Keratinocyte (primary cell): ENCODE data around the gene BAG5. TPM values are rescaled to one million over a fixed set of nuclear protein-coding genes. Genes with fewer than 3 reads are reported as not detected.

Experiments used
- DNase-seq: peaks from one replicate; pipeline ENCODE4 v3.0.0-alpha.2; 2011; ENCODE audit warnings: low read depth, missing footprints, low spot score
- FAIRE-seq: peaks from 2 replicates; lab custom pipeline; 2011; peaks lifted over from hg19 to GRCh38; lab: Jason Lieb, UNC
- H2AFZ ChIP-seq: 2 replicates; pipeline ENCODE4 v1.6.0; 2012; ENCODE audit warnings: low read length, control low read depth, inconsistent platforms; ENCODE audit not compliant: control insufficient read depth
- H3K27ac ChIP-seq: 2 replicates; pipeline ENCODE4 v1.5.1; 2011; ENCODE audit warnings: low read length; ENCODE audit not compliant: control insufficient read depth, insufficient read depth
- H3K27me3 ChIP-seq: 3 replicates; pipeline ENCODE4 v1.6.0; 2011; ENCODE audit warnings: low read length; ENCODE audit not compliant: control insufficient read depth, insufficient read depth; ENCODE audit errors: extremely low read depth
- H3K36me3 ChIP-seq, 2 experiments: 2 replicates in 1 of 2; 3 replicates in 1 of 2; pipeline ENCODE4 v1.5.1; 2011; ENCODE audit warnings: low read length in 2 of 2, mild to moderate bottlenecking in 1 of 2; ENCODE audit not compliant: control insufficient read depth in 2 of 2, insufficient read depth in 2 of 2; ENCODE audit errors: extremely low read depth in 1 of 2
- H3K4me1 ChIP-seq: 3 replicates; pipeline ENCODE4 v1.5.1; 2011; ENCODE audit warnings: low read length; ENCODE audit not compliant: control insufficient read depth, insufficient read depth; ENCODE audit errors: extremely low read depth
- H3K4me2 ChIP-seq: 3 replicates; pipeline ENCODE4 v1.6.0; 2011; ENCODE audit warnings: low read depth, low read length; ENCODE audit not compliant: control insufficient read depth, insufficient read depth; ENCODE audit errors: extremely low read depth
- H3K4me3 ChIP-seq, 3 experiments: fragments of 200-600 bp in 1 of 3; sonication (generic) in 1 of 3; 2 replicates in 2 of 3; 3 replicates in 1 of 3; pipeline ENCODE4 v1.5.1; 2011 to 2016; ENCODE audit warnings: low read length in 3 of 3, mild to moderate bottlenecking in 3 of 3, control low read depth in 2 of 3, inconsistent platforms in 1 of 3, low read depth in 1 of 3, mixed read lengths in 1 of 3, mixed run types in 1 of 3, moderate library complexity in 1 of 3; ENCODE audit not compliant: control insufficient read depth in 2 of 3, insufficient read depth in 2 of 3; ENCODE audit errors: extremely low read depth in 1 of 3
- H3K79me2 ChIP-seq: 2 replicates; pipeline ENCODE4 v1.6.0; 2012; ENCODE audit warnings: low read length; ENCODE audit not compliant: control insufficient read depth, insufficient read depth
- H3K9ac ChIP-seq: 3 replicates; pipeline ENCODE4 v1.6.0; 2011; ENCODE audit warnings: low read length; ENCODE audit not compliant: control insufficient read depth, insufficient read depth; ENCODE audit errors: extremely low read depth
- H3K9me1 ChIP-seq: 3 replicates; pipeline ENCODE4 v1.6.0; 2011; ENCODE audit warnings: low read length; ENCODE audit not compliant: control insufficient read depth, insufficient read depth; ENCODE audit errors: extremely low read depth
- H3K9me3 ChIP-seq: 2 replicates; pipeline ENCODE4 v1.5.1; 2012; ENCODE audit warnings: low read depth, low read length; ENCODE audit not compliant: control insufficient read depth
- H4K20me1 ChIP-seq: 3 replicates; pipeline ENCODE4 v1.6.0; 2011; ENCODE audit warnings: low read length; ENCODE audit not compliant: control insufficient read depth, insufficient read depth; ENCODE audit errors: extremely low read depth
- CTCF ChIP-seq, 3 experiments: IDR thresholded peaks in 1 of 3; conservative IDR thresholded peaks in 1 of 3; optimal IDR thresholded peaks in 1 of 3; 2 replicates in 2 of 3; 3 replicates in 1 of 3; pipeline versions ENCODE3 to v1.5.1; 2011; ENCODE audit warnings: low read length in 3 of 3, mild to moderate bottlenecking in 3 of 3, moderate library complexity in 2 of 3, control low read depth in 1 of 3, inconsistent platforms in 1 of 3; ENCODE audit not compliant: insufficient read depth in 2 of 3; ENCODE audit errors: extremely low read depth in 1 of 3
- EZH2 ChIP-seq: IDR thresholded peaks from one replicate; pipeline ENCODE4 v1.6.1; 2012; ENCODE audit warnings: inconsistent platforms, mild to moderate bottlenecking, low read length, moderate library complexity
- dilution Hi-C: fragments of 300-500 bp; cut with MboI; formaldehyde crosslinking; loops from one replicate; pipeline ENCODE4 v1.7.0; 2020; ENCODE audit warnings: low sequenced_read_pairs; ENCODE audit not compliant: extremely low pct_ligation_motif_present
- polyA plus RNA-seq, 5 experiments: library from polyadenylated mRNA; depleted of rRNA in 3 of 5; stranded (reverse) in 3 of 5; stranded (forward) in 1 of 5; unstranded in 1 of 5; fragments of >200 nt; gene quantifications; 1 replicate in 1 of 5; 2 replicates in 3 of 5; 3 replicates in 1 of 5; pipeline versions ENCODE4 v1.2.1 to v1.2.3, GENCODE V29; 2011 to 2012; ENCODE audit warnings: missing spikeins in 2 of 5, low read depth in 1 of 5, low replicate concordance in 1 of 5

BAG5 gene
- polyA plus RNA-seq, 1 donor (not counting 4 experiments of a cell fraction or from before 2014, with no cell fraction given) = 14.4 TPM

GRCh38 chr14:103539056-103539825 lies 23.2 kb downstream of the BAG5 start:
- Histone ChIP-seq H4K20me1 (no peaks in the 10 kb centered on the region), H3K4me1 (peaks cover 31% of the 10 kb centered on the region), H3K9ac (no peak overlapping the region), H3K79me2 (no peaks in the 10 kb centered on the region), H2AFZ (no peak overlapping the region), H3K27me3 (no peaks in the 10 kb centered on the region), H3K4me2 (no peak overlapping the region), H3K36me3 (peaks cover 0 to 8% of the 10 kb centered on the region in 2 experiments), H3K4me3 (no peak overlapping the region), H3K9me3 (no peaks in the 10 kb centered on the region), H3K9me1 (no peaks in the 10 kb centered on the region), H3K27ac (no peak overlapping the region)
- FAIRE-seq = no peak
- TF ChIP-seq CTCF (optimal IDR thresholded peaks at IDR 0.05 in 1 of 3, IDR thresholded peaks at IDR 0.05 in 1 of 3, conservative IDR thresholded peaks at IDR 0.05 in 1 of 3; ENCODE audit: extremely low read depth in 1 of 3, insufficient read depth in 2 of 3, low read length in 3 of 3) = no peak
- TF ChIP-seq EZH2 = no peak
- dilution Hi-C loops = no loop called here
- no peak for DNase-seq

- Histone ChIP-seq H3K27me3 (no peaks in the 10 kb centered on the region), H4K20me1 (no peaks in the 10 kb centered on the region), H3K79me2 (no peaks in the 10 kb centered on the region), H3K4me3 (no peak overlapping the region), H3K36me3 (peaks cover 0 to 9% of the 10 kb centered on the region in 2 experiments), H3K4me1 (peaks cover 29% of the 10 kb centered on the region), H3K9me1 (no peaks in the 10 kb centered on the region), H2AFZ (no peak overlapping the region), H3K9me3 (no peaks in the 10 kb centered on the region), H3K9ac (no peak overlapping the region), H3K4me2 (no peak overlapping the region), H3K27ac (no peak overlapping the region)
- no peak for TF ChIP-seq EZH2
- TF ChIP-seq CTCF (optimal IDR thresholded peaks at IDR 0.05 in 1 of 3, IDR thresholded peaks at IDR 0.05 in 1 of 3, conservative IDR thresholded peaks at IDR 0.05 in 1 of 3; ENCODE audit: extremely low read depth in 1 of 3, insufficient read depth in 2 of 3, low read length in 3 of 3) = no peak
- FAIRE-seq = no peak
- DNase-seq = no peak
- dilution Hi-C loops = no loop called here
Measured at GRCh38 chr14:103538291-103539055, 24.0 kb downstream of the BAG5 start.
